GM12878 (cell line): ENCODE data around the gene MPV17.

Experiments
- CHD2 ChIP-seq: IDR thresholded peaks from 2 replicates; pipeline ENCODE4 v1.6.1; 2011; ENCODE audit warnings: low read depth, low read length, improper control_type of control experiment, borderline replicate concordance
- FOS ChIP-seq: IDR thresholded peaks from 3 replicates; pipeline ENCODE4 v1.6.1; 2011; ENCODE audit warnings: borderline replicate concordance; ENCODE audit not compliant: insufficient read length; ENCODE audit errors: extremely low read depth
- MXI1 ChIP-seq: fragments of 150-350 bp; IDR thresholded peaks from 2 replicates; pipeline ENCODE4 v1.6.1; 2011; ENCODE audit warnings: low read depth, mild to moderate bottlenecking, inconsistent platforms, low read length, improper control_type of control experiment
- NRF1 ChIP-seq: conservative IDR thresholded peaks from 2 replicates; pipeline ENCODE4 v1.6.1; 2011; ENCODE audit warnings: mild to moderate bottlenecking, low read depth, low read length, improper control_type of control experiment
- POLR2A ChIP-seq: IDR thresholded peaks from 2 replicates; pipeline ENCODE4 v1.6.1; 2011; ENCODE audit warnings: low read depth, mild to moderate bottlenecking, low read length

DNA sequence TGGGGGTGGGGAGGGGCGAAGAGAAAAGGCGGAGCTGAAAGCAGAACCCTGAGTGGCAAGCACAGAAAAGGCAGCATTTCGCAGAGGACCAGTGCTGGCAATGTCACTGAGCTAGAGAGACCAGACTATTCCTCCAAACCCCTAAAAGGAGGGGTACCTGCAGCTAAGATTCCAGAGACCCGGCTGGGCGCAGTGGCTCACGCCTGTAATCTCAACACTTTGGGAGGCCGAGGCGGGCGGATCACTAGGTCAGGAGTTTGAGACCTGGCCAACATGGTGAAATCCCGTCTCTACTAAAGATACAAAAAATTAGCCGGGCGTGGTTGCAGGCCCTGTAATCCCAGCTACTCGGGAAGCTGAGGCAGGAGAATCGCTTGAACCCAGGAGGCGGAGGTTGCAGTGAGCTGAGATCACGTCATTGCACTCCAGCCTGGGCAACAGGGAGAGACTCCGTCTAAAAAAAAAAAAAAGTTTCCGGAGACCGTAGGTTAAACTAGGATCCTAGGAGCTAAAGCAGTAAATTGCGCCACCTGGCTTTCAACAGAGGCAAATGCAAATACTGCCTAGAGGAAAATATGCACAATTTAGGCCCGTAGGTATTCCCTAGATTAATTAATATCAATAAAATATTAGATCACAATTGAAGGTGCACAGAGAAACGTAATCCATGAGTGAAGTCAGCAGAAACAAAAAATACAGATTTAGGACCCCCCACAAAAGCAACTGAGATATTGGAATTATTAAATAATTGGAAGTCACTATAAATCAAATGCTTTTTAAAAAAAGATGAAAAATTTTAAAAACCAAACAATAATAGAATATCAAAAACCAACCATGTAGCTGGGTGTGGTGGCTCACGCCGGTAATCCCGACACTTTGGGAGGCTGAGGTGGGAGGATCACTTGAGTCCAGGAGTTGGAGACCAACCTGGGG is 19.5 kb downstream of the MPV17 start:
- TF ChIP-seq CHD2 (no peak), FOS (no peak), NRF1 (no peak), MXI1 (no peak), POLR2A (no peak)
